NCI-H128 (cell line): ENCODE results near the gene SMTNL2.

Experiments
- DNase-seq: peaks from one replicate; lab custom pipeline; 2025; ENCODE audit not compliant: unreplicated experiment; lab: John Stamatoyannopoulos, UW

Gene SMTNL2

DNA sequence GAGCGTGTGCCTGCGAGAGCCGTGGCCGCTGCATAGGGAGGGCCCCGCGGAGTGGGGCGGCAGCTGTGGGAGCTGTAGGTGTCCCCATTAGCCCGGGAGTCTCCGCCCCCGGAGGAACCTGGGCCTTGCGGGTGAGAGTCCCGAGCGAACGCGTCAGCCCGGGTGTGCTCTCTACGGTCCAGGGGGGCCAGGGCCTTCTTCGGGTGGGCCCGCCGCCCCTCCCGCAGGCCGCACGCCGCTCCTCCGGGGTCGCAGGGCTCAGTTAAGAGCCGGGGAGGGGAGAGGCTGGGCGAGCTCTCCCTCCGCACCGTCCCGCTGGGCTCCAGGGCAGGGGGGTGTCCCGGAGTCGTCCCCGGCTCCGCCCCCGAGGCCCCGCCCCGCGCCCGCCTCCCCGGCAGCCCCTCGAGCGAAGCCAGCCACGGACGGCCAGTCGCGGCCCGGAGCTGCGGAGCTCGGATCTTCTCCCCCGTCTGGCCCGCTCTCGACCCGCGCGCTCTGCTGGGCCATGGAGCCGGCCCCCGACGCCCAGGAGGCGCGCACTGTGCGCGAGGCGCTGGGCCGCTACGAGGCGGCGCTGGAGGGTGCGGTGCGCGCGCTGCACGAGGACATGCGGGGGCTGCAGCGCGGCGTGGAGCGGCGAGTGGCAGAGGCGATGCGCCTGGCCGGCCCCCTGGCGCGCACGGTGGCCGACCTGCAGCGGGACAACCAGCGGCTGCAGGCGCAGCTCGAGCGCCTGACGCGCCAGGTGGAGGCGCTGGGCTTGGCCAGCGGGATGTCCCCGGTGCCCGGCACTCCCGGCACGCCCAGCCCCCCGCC is at the start of gene SMTNL2:
TSS of gene SMTNL2 (plus strand) at position 429 of the 816 bp plus-strand sequence. CDS start at position 506, 77 bp downstream.
- no peak for DNase-seq

GRCh38 chr17:4534928-4535666 is 49.2 kb upstream of the SMTNL2 start:
- no peak for DNase-seq

DNA sequence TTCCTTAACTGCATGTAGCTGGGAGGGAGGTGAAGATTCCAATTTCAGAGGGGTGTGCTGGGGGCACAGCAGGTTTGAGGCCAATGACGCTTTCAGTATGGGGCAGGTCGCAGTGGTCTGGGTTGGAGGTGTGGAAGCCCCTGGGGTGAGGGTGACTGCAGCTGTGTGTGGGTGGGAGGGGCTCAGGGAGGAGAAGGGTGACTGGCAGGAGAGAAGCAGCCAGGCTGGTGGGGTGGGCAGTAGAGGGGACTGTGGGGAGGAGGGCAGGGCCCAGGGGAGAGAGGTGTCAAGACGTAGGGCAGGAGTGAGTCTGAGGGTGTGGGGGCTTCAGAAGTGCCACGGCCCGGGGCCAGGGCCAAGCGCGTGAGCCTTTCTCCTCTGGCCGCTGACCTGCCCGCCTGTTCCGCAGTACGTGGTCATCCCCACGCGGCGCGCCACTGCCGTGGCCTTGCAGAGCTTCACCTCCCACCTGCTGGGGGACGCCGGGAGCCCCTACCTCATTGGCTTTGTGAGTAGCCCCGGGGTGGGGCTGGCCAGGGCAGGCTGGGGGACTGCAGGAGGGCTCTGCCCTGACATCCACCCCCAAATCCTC is 48.6 kb upstream of the SMTNL2 start:
- DNase-seq, result no peak

GRCh38 chr17:4536259-4536741 is 48.0 kb upstream of the SMTNL2 start:
- DNase-seq, result no peak

- DNase-seq, result no peak
Measured at GRCh38 chr17:4536742-4537411, 47.5 kb upstream of the SMTNL2 start.

GRCh38 chr17:4537451-4538235 is 46.7 kb upstream of the SMTNL2 start:
- DNase-seq, result no peak

- DNase-seq, result no peak
Measured at GRCh38 chr17:4538236-4539002, 45.9 kb upstream of the SMTNL2 start.

GRCh38 chr17:4539025-4539424 is 45.3 kb upstream of the SMTNL2 start:
- no peak for DNase-seq

DNA sequence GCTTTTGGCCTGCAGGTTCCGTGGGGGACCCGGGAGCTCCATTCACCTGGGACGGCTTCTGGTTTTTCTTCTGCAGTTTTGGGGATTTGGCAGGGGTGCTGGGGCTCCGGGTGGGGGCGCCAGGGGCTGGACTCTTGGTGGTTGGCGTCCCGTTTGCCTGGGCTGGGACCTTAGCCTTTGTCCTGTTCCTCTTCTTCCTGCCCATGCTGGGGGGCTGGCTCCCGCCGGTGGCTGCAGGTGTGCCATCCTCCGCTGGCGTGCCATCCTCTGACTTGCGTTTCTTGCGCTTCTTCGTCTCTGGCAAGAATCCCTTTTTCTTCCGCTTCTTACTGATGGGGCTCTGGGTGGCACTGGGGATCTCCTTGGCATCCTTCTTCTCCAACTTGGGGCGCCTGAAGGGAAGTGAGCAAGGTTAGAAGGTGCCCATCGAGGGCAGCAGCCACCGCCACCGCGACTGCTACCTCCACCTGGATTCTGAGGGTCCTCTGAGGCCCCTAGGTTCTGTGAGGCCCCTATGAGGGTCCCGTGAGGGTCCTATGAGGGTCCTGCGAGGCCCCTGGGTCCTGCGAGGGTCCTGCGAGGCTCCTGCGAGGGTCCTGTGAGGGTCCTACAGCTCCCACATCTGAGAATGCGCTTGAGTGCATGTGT is 44.6 kb upstream of the SMTNL2 start:
- no peak for DNase-seq

DNA sequence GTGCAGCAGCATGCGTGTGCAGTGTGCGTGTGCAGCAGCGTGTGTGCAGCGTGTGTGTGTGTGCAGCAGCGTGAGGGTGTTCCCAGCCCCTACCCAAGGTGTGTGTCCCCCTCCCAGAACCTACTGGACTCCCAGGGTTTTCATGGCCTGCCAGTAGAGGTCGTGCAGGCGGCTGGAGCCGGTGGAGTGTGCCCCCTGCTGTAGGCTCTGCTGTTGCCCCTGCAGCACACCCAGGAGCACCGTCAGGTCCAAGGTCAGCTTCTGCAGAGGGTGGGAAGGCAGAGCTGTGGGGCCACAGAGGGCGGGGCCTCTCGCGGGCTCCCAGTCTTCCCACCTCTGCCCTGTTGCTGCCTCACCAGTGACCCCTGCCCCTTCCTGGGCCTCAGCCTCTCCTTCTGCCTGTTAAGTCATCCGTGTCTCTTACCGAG is 44.1 kb upstream of the SMTNL2 start:
- no peak for DNase-seq

- no peak for DNase-seq
Measured at GRCh38 chr17:4540687-4541327, 43.5 kb upstream of the SMTNL2 start.

- no peak for DNase-seq
Measured at GRCh38 chr17:4541328-4542002, 42.9 kb upstream of the SMTNL2 start.

DNA sequence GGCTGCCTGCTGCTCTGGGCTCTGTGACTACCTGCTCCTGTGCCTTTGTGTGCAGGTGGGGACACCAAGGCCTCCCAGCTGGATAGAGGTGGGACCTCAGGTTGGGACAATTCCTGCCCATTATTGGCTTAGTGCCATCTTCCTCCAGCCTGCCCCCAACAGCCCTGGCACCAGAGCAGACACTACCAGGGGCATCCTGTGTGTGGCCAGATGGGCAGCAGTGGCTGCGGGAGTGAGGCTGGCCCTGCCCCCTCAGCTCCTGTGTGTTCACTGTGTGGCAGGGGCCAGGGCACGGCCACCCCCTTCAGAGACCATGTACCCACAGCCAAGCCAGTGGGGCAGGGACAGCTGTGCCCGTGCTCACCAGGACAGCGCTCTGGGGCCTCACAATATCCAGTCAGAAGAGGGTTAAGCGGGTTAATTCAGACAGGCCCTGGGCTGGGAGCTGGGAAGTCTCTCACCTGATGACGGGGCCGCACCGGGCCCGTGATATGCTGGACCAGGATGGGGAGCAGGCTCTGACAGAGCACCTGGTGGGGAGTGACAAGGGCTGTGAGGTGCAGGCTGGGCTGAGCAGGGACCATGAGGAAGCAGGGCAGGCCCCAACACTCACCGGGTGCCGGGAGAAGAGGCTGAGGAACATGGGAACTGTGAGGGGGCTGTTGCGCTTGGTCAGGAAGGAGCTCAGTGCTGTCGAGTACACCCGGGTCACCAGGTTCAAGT is 42.2 kb upstream of the SMTNL2 start:
- no peak for DNase-seq

- DNase-seq, result no peak
Measured at GRCh38 chr17:4542726-4543191, 41.6 kb upstream of the SMTNL2 start.

- DNase-seq, result no peak
Measured at GRCh38 chr17:4543557-4544026, 40.7 kb upstream of the SMTNL2 start.

DNA sequence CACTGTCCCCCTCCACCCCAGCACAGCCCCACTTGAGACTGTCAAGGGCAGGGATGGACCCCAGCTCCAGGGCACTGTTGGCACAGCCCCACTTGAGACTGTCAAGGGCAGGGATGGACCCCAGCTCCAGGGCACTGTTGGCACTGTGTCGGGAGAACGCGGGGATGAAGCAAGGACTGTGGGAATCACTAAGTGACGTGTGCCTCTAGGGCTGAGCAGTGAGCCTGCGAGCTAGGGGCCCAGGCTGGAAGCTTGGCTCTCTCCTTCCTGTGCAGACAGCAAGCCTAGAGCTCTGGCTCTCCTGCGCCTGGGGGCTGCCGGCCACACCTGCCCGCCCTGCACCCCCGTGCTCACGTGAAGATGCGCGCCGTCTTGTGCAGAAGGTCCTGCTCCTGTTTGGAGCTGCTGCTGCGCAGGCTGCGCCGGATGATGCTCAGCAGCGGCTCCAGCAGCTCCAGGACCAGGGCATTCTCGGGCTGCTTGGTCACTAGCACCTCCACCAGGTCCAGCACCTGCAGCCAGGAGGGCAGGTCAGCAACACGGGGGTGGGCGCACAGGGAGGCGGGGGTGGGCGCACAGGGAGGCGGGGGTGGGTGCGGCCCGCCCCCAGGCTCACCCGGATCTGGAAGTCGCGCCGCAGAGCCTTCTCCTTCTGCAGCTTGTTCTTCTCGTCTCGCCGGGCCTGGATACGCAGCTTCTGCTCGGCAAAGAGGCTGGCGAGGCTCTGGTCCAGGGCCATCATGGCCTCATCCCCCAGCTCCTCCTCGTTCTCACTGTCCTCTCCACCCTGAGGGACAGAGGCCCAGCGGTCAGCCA is 40.0 kb upstream of the SMTNL2 start:
- DNase-seq, result no peak

DNA sequence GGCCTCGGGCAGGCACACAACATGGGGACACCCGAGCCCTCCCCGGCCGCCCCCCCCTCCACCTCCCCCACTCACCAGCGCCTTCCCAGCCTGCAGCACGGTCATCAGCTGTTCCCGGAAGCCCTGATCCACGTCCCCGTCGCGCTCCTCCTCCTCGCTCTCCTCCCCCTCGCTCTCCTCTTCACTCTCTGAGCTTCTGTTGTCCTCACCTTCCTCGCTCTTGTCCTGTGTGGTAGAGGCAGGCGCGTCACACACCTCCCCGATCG is 39.4 kb upstream of the SMTNL2 start:
- DNase-seq, result no peak
